Uterus (tissue), 2 donors: ENCODE results near the gene ABL1.

Source experiments
- CTCF ChIP-seq, 4 experiments: fragments of 200-600 bp in 2 of 4; fragments of 450-650 bp in 2 of 4; sonication (generic) in 2 of 4; IDR thresholded peaks; one replicate each; pipeline ENCODE4 v1.5.1; 2016 to 2019; ENCODE audit warnings: antibody characterized with exemption in 4 of 4, mild to moderate bottlenecking in 2 of 4, moderate library complexity in 1 of 4
- POLR2A ChIP-seq, 2 donors: fragments of 450-650 bp; IDR thresholded peaks; one replicate each; pipeline ENCODE4 v1.6.1; 2016; ENCODE audit warnings: antibody characterized with exemption in 2 of 2, mild to moderate bottlenecking in 1 of 2, moderate library complexity in 1 of 2

GRCh38 chr9:130833031-130833990 is 1.7 kb upstream of the ABL1 start:
- TF ChIP-seq CTCF (IDR thresholded peaks at IDR 0.05) (no peak), POLR2A (IDR thresholded peaks at IDR 0.05) (no peak)
